Sigmoid colon (tissue), 4 donors: ENCODE results near the gene ATOH8.

ENCODE experiments used
- EP300 ChIP-seq, 4 donors: sonication (generic); formaldehyde crosslinking; IDR thresholded peaks; one replicate each; pipeline ENCODE4 v1.6.1; 2017; ENCODE audit warnings: antibody characterized with exemption in 4 of 4
- POLR2A ChIP-seq, 2 donors: fragments of 450-650 bp; IDR thresholded peaks; one replicate each; pipeline ENCODE4 v1.6.1; 2016; ENCODE audit warnings: antibody characterized with exemption in 2 of 2, mild to moderate bottlenecking in 2 of 2, moderate library complexity in 2 of 2
- TF ChIP-seq, protein P1 (sequence below), 4 experiments: fragments of 450-650 bp in 3 of 4; fragments of 200-600 bp in 1 of 4; IDR thresholded peaks; one replicate each; pipeline ENCODE4 v1.5.1; 2016 to 2019; ENCODE audit warnings: antibody characterized with exemption in 4 of 4, mild to moderate bottlenecking in 3 of 4, moderate library complexity in 2 of 4

- TF ChIP-seq EP300 (IDR thresholded peaks at IDR 0.05): no peak
- TF ChIP-seq, protein P1, sequence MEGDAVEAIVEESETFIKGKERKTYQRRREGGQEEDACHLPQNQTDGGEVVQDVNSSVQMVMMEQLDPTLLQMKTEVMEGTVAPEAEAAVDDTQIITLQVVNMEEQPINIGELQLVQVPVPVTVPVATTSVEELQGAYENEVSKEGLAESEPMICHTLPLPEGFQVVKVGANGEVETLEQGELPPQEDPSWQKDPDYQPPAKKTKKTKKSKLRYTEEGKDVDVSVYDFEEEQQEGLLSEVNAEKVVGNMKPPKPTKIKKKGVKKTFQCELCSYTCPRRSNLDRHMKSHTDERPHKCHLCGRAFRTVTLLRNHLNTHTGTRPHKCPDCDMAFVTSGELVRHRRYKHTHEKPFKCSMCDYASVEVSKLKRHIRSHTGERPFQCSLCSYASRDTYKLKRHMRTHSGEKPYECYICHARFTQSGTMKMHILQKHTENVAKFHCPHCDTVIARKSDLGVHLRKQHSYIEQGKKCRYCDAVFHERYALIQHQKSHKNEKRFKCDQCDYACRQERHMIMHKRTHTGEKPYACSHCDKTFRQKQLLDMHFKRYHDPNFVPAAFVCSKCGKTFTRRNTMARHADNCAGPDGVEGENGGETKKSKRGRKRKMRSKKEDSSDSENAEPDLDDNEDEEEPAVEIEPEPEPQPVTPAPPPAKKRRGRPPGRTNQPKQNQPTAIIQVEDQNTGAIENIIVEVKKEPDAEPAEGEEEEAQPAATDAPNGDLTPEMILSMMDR (IDR thresholded peaks at IDR 0.05): no peak
- no peak for TF ChIP-seq POLR2A (IDR thresholded peaks at IDR 0.05)
These were observed 2.2 kb upstream of the ATOH8 start for GRCh38 chr2:85751627-85752026.
